ENCODE results near the gene TUBA1B.
A peak's percentile ranks its signal among the peaks of the same experiment; 100 is the strongest.

The TUBA1B gene

GRCh38 chr12:49089821-49090773 is 41.1 kb downstream of the TUBA1B start:
- peak in 1 of 2 experiments; percentile 28 for DNase-seq (ENCODE audit: low read depth in 2 of 2)

DNA sequence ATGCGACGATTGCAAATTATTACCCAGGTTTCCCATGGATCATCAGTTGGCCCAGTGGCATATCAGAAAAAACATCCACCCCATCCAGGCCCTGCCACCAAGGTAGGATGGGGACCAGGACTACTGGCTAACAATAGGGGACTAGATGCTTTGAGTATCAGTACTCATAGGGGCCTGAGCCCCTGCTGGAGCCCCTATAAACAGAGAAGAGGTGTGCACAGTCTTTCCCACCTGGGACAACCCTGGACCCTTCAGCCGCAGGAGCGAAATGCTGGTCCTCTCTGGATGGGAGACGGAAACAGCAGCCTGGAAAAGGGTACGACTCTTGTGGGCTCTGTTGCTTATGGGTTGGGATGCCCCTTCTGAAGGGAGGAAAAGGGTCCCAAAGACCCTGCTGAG is 42.3 kb downstream of the TUBA1B start:
- no peak for DNase-seq (ENCODE audit: low read depth in 2 of 2)

- DNase-seq (ENCODE audit: low read depth in 2 of 2), result peak; percentile 48 to 59
These were observed 42.9 kb downstream of the TUBA1B start for GRCh38 chr12:49088150-49088931.

DNA sequence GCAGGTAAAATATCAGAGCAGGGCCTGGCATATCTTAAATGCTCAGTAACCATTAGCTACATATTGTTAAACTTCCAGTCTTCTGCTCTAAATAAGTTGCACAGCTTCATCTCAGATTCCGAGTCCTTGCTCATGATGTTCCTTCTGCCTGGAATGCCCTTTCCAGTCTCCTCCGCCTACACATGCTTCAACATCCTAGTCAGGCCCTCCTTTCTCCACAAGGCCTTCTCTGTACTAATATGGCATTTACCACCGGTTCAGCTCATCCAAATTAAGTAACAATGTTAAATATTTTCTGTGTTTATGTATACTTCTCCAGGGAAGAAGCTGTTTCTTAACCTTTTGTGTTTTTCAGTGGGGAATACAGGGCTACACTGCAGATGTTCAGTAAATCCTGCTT is 45.1 kb downstream of the TUBA1B start:
- DNase-seq (ENCODE audit: low read depth in 2 of 2), result no peak

DNA sequence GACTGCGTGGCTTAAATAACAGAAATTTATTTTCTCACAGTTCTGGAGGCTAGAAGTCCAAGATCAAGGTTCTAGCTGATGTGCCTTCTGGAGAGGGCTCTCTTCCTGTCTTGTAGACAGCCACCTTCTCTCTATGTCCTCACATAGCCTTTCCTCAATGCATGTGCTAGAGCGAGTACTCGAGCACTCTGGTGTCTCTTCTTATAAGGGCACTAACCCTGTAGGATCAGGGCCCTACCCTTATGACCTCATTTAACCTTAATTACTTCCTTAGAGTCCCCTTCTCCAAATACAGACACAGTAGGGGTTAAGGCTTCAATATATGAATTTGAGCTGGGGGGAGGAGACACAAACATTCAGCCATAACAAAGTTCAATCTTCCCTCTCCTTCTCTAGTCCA is 46.8 kb downstream of the TUBA1B start:
- no peak for DNase-seq (ENCODE audit: low read depth in 2 of 2)

- no peak for DNase-seq (ENCODE audit: low read depth in 2 of 2)
These were observed 51.4 kb downstream of the TUBA1B start for GRCh38 chr12:49079793-49080192.
